HEK293 (cell line): ENCODE results near the gene PCCA.

Experiments used
- CTCF ChIA-PET: fragments of 350-600 bp; formaldehyde crosslinking; extraction: SDS; loops from one replicate; lab custom pipeline; 2021; ENCODE audit warnings: antibody characterized with exemption; lab: Yijun Ruan, JAX
- POLR2A ChIA-PET: fragments of 300-600 bp; formaldehyde crosslinking; extraction: SDS; loops from one replicate; lab custom pipeline; 2020; ENCODE audit warnings: antibody characterized with exemption, inconsistent platforms; lab: Yijun Ruan, JAX
- H3K27ac ChIP-seq: fragments of 200-500 bp; sonication (Bioruptor generic); 2 replicates; pipeline ENCODE4 v1.5.1; 2014; ENCODE audit warnings: low read depth, low read length, control low read depth, inconsistent platforms; ENCODE audit errors: extremely low read depth
- H3K36me3 ChIP-seq, 2 experiments: fragments of 200-500 bp in 1 of 2; sonication (Bioruptor generic) in 1 of 2; 1 replicate in 1 of 2; 2 replicates in 1 of 2; pipeline ENCODE4 v1.5.1; 2014 to 2017; ENCODE audit warnings: inconsistent platforms in 2 of 2, low read length in 2 of 2; ENCODE audit not compliant: control insufficient read depth in 2 of 2, insufficient read depth in 1 of 2
- H3K4me1 ChIP-seq: fragments of 200-500 bp; sonication (Bioruptor generic); 2 replicates; pipeline ENCODE4 v1.5.1; 2014; ENCODE audit warnings: mild to moderate bottlenecking, low read length, inconsistent platforms; ENCODE audit not compliant: control insufficient read depth, insufficient read depth
- H3K4me3 ChIP-seq: 2 replicates; pipeline ENCODE4 v1.5.1; 2011; ENCODE audit warnings: low read depth, mild to moderate bottlenecking, control low read depth, low read length, moderate library complexity
- H3K9me3 ChIP-seq: fragments of 200-500 bp; sonication (Bioruptor generic); 2 replicates; pipeline ENCODE4 v1.5.1; 2014; ENCODE audit warnings: low read depth, low read length, inconsistent platforms; ENCODE audit not compliant: control insufficient read depth, insufficient read depth
- TRIM28 ChIP-seq: IDR thresholded peaks from 2 replicates; pipeline ENCODE4 v1.6.1; 2011; ENCODE audit warnings: low read length, control low read depth, borderline replicate concordance
- WT1 ChIP-seq: fragments of 450-650 bp; formaldehyde crosslinking; IDR thresholded peaks from 2 replicates; pipeline ENCODE4 v1.5.1; 2016; ENCODE audit warnings: missing biosample characterization, missing genetic modification characterization
- ZBTB20 ChIP-seq: fragments of 450-650 bp; formaldehyde crosslinking; IDR thresholded peaks from 2 replicates; pipeline ENCODE4 v1.5.1; 2016; ENCODE audit warnings: missing biosample characterization, missing genetic modification characterization
- ZNF202 ChIP-seq: fragments of 450-650 bp; formaldehyde crosslinking; IDR thresholded peaks from 2 replicates; pipeline ENCODE4 v1.5.1; 2016; ENCODE audit warnings: missing biosample characterization, missing genetic modification characterization, borderline replicate concordance
- ZNF221 ChIP-seq: fragments of 450-650 bp; formaldehyde crosslinking; IDR thresholded peaks from 2 replicates; pipeline ENCODE4 v1.5.1; 2017; ENCODE audit warnings: missing biosample characterization, missing genetic modification characterization, borderline replicate concordance
- ZNF350 ChIP-seq: fragments of 450-650 bp; formaldehyde crosslinking; IDR thresholded peaks from 2 replicates; pipeline ENCODE4 v1.5.0; 2017; ENCODE audit warnings: missing biosample characterization, mild to moderate bottlenecking, missing genetic modification characterization
- ZNF354C ChIP-seq: fragments of 450-650 bp; formaldehyde crosslinking; IDR thresholded peaks from 2 replicates; pipeline ENCODE4 v1.5.1; 2016; ENCODE audit warnings: missing biosample characterization, missing genetic modification characterization, low read depth, borderline replicate concordance
- ZNF404 ChIP-seq: fragments of 450-650 bp; formaldehyde crosslinking; IDR thresholded peaks from 2 replicates; pipeline ENCODE4 v1.5.1; 2017; ENCODE audit warnings: missing biosample characterization, missing genetic modification characterization
- ZNF48 ChIP-seq: fragments of 450-650 bp; formaldehyde crosslinking; IDR thresholded peaks from 2 replicates; pipeline ENCODE4 v1.5.1; 2016; ENCODE audit warnings: missing biosample characterization, missing genetic modification characterization
- ZNF626 ChIP-seq: fragments of 450-650 bp; sonication (Bioruptor Pico); formaldehyde crosslinking; IDR thresholded peaks from 2 replicates; pipeline ENCODE4 v1.5.1; 2018; ENCODE audit warnings: missing biosample characterization, missing genetic modification characterization, inconsistent platforms
- ZSCAN16 ChIP-seq: fragments of 450-650 bp; formaldehyde crosslinking; IDR thresholded peaks from 2 replicates; pipeline ENCODE4 v1.5.1; 2016; ENCODE audit warnings: missing biosample characterization, missing genetic modification characterization
- TF ChIP-seq, protein P1 (sequence below): fragments of 450-650 bp; formaldehyde crosslinking; IDR thresholded peaks from 2 replicates; pipeline ENCODE4 v1.5.1; 2016; ENCODE audit warnings: missing biosample characterization, missing genetic modification characterization
- TF ChIP-seq, protein P2 (sequence below): fragments of 450-650 bp; formaldehyde crosslinking; IDR thresholded peaks from 2 replicates; pipeline ENCODE4 v1.5.1; 2017; ENCODE audit warnings: missing biosample characterization, missing genetic modification characterization
- TF ChIP-seq, protein P3 (sequence below): fragments of 450-650 bp; formaldehyde crosslinking; IDR thresholded peaks from 2 replicates; pipeline ENCODE4 v1.5.1; 2016; ENCODE audit warnings: missing biosample characterization, missing genetic modification characterization, borderline replicate concordance
- TF ChIP-seq, protein P4 (sequence below): fragments of 450-650 bp; formaldehyde crosslinking; IDR thresholded peaks from 2 replicates; pipeline ENCODE4 v1.5.1; 2016; ENCODE audit warnings: missing biosample characterization, missing genetic modification characterization
- TF ChIP-seq, protein P5 (sequence below): fragments of 450-650 bp; formaldehyde crosslinking; IDR thresholded peaks from 2 replicates; pipeline ENCODE4 v1.5.1; 2017; ENCODE audit warnings: missing biosample characterization, missing genetic modification characterization

Gene PCCA

DNA sequence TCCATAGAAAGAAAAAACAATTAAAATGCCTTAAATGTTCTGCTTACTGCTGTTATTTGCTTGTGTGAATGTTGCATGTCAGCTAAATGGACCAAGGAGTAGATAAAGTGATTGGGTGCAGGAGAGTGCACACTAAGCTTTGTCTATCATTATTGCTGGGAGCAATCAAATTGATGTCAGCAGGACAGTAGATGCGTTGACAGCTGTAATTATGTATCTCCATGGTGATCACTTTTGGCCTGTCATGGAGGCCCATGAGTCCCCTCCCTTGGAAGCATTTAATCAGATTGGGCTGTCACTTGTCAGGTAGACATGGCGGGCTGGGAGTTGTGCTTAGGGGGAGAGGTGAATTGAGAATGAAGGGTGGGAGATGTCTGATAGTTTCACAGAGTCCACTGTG lies 215.3 kb downstream of the PCCA start:
- H3K9me3 ChIP-seq, result no peaks in the 10 kb centered on the region
- H3K4me1 ChIP-seq, result no peaks in the 10 kb centered on the region; the same call in 1 of the 2 replicates
- no peak overlapping the region for H3K27ac ChIP-seq
- no peaks in the 10 kb centered on the region for H3K36me3 ChIP-seq
- no peak overlapping the region for H3K4me3 ChIP-seq
- ChIA-PET POLR2A (no interaction called here), CTCF (interaction anchor here (0.6 kb wide), 1 partner anchor 15 kb away, joined by 6 read pairs; no protein-coding TSS in a partner anchor)
- TF ChIP-seq ZBTB20 (tag by site-specific recombination), result no peak
- TF ChIP-seq ZNF354C (tag by site-specific recombination), result no peak
- TF ChIP-seq ZNF221 (tag by site-specific recombination), result no peak
- no peak for TF ChIP-seq ZNF48
- TF ChIP-seq ZNF350, result no peak
- TF ChIP-seq ZNF202 (tag by site-specific recombination), result no peak
- TF ChIP-seq ZSCAN16 (tag by site-specific recombination), result no peak
- no peak for TF ChIP-seq ZNF404
- TF ChIP-seq, protein P1, sequence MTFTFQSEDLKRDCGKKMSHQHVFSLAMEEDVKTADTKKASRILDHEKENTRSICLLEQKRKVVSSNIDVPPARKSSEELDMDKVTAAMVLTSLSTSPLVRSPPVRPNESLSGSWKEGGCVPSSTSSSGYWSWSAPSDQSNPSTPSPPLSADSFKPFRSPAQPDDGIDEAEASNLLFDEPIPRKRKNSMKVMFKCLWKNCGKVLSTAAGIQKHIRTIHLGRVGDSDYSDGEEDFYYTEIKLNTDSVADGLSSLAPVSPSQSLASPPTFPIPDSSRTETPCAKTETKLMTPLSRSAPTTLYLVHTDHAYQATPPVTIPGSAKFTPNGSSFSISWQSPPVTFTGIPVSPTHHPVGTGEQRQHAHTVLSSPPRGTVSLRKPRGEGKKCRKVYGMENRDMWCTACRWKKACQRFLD (tag by site-specific recombination), result no peak
- TF ChIP-seq TRIM28, result no peak
- TF ChIP-seq, protein P2, sequence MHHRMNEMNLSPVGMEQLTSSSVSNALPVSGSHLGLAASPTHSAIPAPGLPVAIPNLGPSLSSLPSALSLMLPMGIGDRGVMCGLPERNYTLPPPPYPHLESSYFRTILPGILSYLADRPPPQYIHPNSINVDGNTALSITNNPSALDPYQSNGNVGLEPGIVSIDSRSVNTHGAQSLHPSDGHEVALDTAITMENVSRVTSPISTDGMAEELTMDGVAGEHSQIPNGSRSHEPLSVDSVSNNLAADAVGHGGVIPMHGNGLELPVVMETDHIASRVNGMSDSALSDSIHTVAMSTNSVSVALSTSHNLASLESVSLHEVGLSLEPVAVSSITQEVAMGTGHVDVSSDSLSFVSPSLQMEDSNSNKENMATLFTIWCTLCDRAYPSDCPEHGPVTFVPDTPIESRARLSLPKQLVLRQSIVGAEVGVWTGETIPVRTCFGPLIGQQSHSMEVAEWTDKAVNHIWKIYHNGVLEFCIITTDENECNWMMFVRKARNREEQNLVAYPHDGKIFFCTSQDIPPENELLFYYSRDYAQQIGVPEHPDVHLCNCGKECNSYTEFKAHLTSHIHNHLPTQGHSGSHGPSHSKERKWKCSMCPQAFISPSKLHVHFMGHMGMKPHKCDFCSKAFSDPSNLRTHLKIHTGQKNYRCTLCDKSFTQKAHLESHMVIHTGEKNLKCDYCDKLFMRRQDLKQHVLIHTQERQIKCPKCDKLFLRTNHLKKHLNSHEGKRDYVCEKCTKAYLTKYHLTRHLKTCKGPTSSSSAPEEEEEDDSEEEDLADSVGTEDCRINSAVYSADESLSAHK (tag by site-specific recombination), result no peak

DNA sequence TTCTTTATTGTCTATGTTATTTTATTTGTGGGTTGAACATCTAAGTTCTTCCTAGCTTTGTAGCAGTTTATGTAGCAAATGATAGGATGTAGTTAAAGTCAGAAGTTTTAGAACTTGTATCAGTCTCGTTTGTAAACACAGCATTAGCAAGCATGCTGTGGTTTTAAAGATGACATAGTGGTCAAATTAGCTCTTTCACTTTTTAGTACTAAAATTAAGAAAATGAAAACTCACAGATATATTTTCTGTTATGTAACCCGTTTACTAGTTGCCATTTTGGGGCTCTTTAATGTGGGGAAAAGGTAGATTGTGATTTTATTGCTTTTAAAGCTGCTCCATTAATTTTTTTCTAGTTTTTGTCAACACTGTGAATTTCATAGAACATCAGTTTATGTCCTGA lies 216.5 kb downstream of the PCCA start:
- TF ChIP-seq ZNF626 (no peak), WT1 (no peak), ZSCAN16 (tag by site-specific recombination) (no peak), ZNF202 (tag by site-specific recombination) (no peak)
- TF ChIP-seq, protein P3, sequence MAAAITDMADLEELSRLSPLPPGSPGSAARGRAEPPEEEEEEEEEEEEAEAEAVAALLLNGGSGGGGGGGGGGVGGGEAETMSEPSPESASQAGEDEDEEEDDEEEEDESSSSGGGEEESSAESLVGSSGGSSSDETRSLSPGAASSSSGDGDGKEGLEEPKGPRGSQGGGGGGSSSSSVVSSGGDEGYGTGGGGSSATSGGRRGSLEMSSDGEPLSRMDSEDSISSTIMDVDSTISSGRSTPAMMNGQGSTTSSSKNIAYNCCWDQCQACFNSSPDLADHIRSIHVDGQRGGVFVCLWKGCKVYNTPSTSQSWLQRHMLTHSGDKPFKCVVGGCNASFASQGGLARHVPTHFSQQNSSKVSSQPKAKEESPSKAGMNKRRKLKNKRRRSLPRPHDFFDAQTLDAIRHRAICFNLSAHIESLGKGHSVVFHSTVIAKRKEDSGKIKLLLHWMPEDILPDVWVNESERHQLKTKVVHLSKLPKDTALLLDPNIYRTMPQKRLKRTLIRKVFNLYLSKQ (tag by site-specific recombination), result no peak
- TF ChIP-seq, protein P4, sequence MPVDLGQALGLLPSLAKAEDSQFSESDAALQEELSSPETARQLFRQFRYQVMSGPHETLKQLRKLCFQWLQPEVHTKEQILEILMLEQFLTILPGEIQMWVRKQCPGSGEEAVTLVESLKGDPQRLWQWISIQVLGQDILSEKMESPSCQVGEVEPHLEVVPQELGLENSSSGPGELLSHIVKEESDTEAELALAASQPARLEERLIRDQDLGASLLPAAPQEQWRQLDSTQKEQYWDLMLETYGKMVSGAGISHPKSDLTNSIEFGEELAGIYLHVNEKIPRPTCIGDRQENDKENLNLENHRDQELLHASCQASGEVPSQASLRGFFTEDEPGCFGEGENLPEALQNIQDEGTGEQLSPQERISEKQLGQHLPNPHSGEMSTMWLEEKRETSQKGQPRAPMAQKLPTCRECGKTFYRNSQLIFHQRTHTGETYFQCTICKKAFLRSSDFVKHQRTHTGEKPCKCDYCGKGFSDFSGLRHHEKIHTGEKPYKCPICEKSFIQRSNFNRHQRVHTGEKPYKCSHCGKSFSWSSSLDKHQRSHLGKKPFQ (tag by site-specific recombination), result no peak
- TF ChIP-seq, protein P5, sequence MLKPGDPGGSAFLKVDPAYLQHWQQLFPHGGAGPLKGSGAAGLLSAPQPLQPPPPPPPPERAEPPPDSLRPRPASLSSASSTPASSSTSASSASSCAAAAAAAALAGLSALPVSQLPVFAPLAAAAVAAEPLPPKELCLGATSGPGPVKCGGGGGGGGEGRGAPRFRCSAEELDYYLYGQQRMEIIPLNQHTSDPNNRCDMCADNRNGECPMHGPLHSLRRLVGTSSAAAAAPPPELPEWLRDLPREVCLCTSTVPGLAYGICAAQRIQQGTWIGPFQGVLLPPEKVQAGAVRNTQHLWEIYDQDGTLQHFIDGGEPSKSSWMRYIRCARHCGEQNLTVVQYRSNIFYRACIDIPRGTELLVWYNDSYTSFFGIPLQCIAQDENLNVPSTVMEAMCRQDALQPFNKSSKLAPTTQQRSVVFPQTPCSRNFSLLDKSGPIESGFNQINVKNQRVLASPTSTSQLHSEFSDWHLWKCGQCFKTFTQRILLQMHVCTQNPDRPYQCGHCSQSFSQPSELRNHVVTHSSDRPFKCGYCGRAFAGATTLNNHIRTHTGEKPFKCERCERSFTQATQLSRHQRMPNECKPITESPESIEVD (tag by site-specific recombination), result 0 out of 2 replicates have a peak, but pooled peaks have one; percentile 27
- Histone ChIP-seq H3K9me3 (no peaks in the 10 kb centered on the region), H3K27ac (no peak overlapping the region), H3K4me3 (no peak overlapping the region), H3K36me3 (no peaks in the 10 kb centered on the region), H3K4me1 (no peaks in the 10 kb centered on the region)
- CTCF ChIA-PET, result no interaction called here
- POLR2A ChIA-PET, result no interaction called here
